Astrocyte (in vitro differentiated cells and primary cell): Measurements from ENCODE around the gene ZNF800. TPM values are rescaled to one million over a fixed set of nuclear protein-coding genes. Genes with fewer than 3 reads are reported as not detected.

ENCODE experiments used
- DNase-seq: peaks from one replicate; pipeline ENCODE4 v3.0.0-alpha.2; 2010; ENCODE audit warnings: low read depth
- FAIRE-seq: peaks from 2 replicates; lab custom pipeline; 2011; peaks lifted over from hg19 to GRCh38; lab: Jason Lieb, UNC
- H2AFZ ChIP-seq: 2 replicates; pipeline ENCODE4 v1.6.0; 2012; ENCODE audit warnings: low read depth, low read length, inconsistent platforms
- H3K27ac ChIP-seq: 2 replicates; pipeline ENCODE4 v1.5.1; 2011; ENCODE audit warnings: low read depth, low read length, inconsistent platforms
- H3K27me3 ChIP-seq: 2 replicates; pipeline ENCODE4 v1.6.0; 2011; ENCODE audit warnings: low read length, inconsistent platforms; ENCODE audit not compliant: insufficient read depth
- H3K36me3 ChIP-seq: 2 replicates; pipeline ENCODE4 v1.5.1; 2011; ENCODE audit warnings: low read length, inconsistent platforms; ENCODE audit not compliant: insufficient read depth
- H3K4me1 ChIP-seq: 2 replicates; pipeline ENCODE4 v1.5.1; 2011; ENCODE audit warnings: low read length, inconsistent platforms; ENCODE audit not compliant: insufficient read depth
- H3K4me2 ChIP-seq: 2 replicates; pipeline ENCODE4 v1.6.0; 2012; ENCODE audit warnings: low read length, inconsistent platforms
- H3K4me3 ChIP-seq: 2 replicates; pipeline ENCODE4 v1.5.1; 2011; ENCODE audit warnings: low read depth, mild to moderate bottlenecking, low read length, inconsistent platforms; ENCODE audit not compliant: insufficient read depth
- H3K79me2 ChIP-seq: 2 replicates; pipeline ENCODE4 v1.6.0; 2012; ENCODE audit warnings: mild to moderate bottlenecking, low read length, inconsistent platforms; ENCODE audit not compliant: insufficient read depth
- H3K9ac ChIP-seq: 2 replicates; pipeline ENCODE4 v1.6.0; 2012; ENCODE audit warnings: mild to moderate bottlenecking, low read length, inconsistent platforms
- H3K9me3 ChIP-seq: 2 replicates; pipeline ENCODE4 v1.5.1; 2012; ENCODE audit warnings: low read depth, mild to moderate bottlenecking, low read length, inconsistent platforms; ENCODE audit not compliant: insufficient read depth
- H4K20me1 ChIP-seq: 2 replicates; pipeline ENCODE4 v1.6.0; 2012; ENCODE audit warnings: low read length, inconsistent platforms; ENCODE audit not compliant: insufficient read depth
- H3K27ac Mint-ChIP-seq: one replicate; pipeline ENCODE4 v1.8.0; 2021; ENCODE audit warnings: mild to moderate bottlenecking, mixed read lengths; ENCODE audit not compliant: unreplicated experiment
- H3K27me3 Mint-ChIP-seq: one replicate; pipeline ENCODE4 v1.8.0; 2021; ENCODE audit warnings: low read depth, mixed read lengths; ENCODE audit not compliant: unreplicated experiment
- H3K36me3 Mint-ChIP-seq: one replicate; pipeline ENCODE4 v1.8.0; 2021; ENCODE audit warnings: low read depth, mixed read lengths; ENCODE audit not compliant: unreplicated experiment
- H3K4me1 Mint-ChIP-seq: one replicate; pipeline ENCODE4 v1.8.0; 2021; ENCODE audit warnings: low read depth, mixed read lengths; ENCODE audit not compliant: unreplicated experiment
- H3K4me3 Mint-ChIP-seq: one replicate; pipeline ENCODE4 v1.8.0; 2021; ENCODE audit warnings: mild to moderate bottlenecking, moderate library complexity, mixed read lengths; ENCODE audit not compliant: unreplicated experiment
- H3K9me3 Mint-ChIP-seq: one replicate; pipeline ENCODE4 v1.8.0; 2021; ENCODE audit warnings: mild to moderate bottlenecking, mixed read lengths; ENCODE audit not compliant: unreplicated experiment
- EZH2 ChIP-seq: IDR thresholded peaks from 2 replicates; pipeline ENCODE4 v1.6.1; 2012; ENCODE audit warnings: mild to moderate bottlenecking, low read length, inconsistent platforms; ENCODE audit not compliant: insufficient read depth
- total RNA-seq: library from RNA; stranded (reverse); gene quantifications from 2 replicates; pipeline ENCODE4 v1.2.1, GENCODE V29; 2021
- TF ChIP-seq, protein P1 (sequence below): IDR thresholded peaks from 2 replicates; pipeline ENCODE4 v1.5.1; 2011; ENCODE audit warnings: low read depth, mild to moderate bottlenecking, inconsistent platforms, low read length, moderate library complexity; ENCODE audit not compliant: insufficient read depth

ZNF800 gene
- total RNA-seq, 1 donor from 2014 or later: 27.9 TPM

DNA sequence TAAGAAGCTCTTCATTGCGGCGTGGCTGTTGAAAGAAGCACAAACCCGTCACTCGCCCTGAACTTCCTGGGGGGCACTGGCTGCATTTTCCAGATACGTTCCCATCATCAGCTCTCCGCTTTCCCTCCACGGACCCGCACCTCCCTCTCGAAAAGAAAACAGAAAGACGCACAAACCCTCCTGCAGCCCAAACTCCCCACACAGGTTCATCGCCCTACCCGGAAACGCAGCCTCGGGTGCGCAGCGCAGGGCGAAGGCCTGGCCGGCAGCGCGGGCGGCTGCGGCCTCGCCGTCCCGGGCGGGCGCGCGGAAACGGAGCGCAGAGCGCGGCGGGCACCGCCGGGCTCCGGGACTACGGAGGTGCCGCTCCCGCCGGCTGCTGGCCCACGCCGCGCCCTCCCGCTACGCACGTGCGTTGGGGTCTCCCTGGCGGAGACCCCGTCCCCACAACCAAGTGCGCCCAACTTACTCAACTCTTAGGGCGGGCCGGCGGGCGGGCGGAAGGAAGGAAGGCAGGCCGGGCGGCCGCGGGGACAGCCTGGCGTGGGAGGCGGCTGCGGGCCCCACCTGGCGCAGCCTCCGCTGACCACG is 822 bp downstream of the ZNF800 start:
- Histone ChIP-seq H3K27ac (peak overlapping the region; percentile 81), H3K36me3 (peaks cover 13% of the 10 kb centered on the region), H3K9me3 (no peaks in the 10 kb centered on the region), H2AFZ (peak overlapping the region; percentile 91), H3K27me3 (no peaks in the 10 kb centered on the region), H3K79me2 (peaks cover 58% of the 10 kb centered on the region), H3K4me3 (peak overlapping the region; percentile 94), H3K4me1 (peaks cover 10% of the 10 kb centered on the region), H3K4me2 (peak overlapping the region; percentile 92), H4K20me1 (peaks cover 25% of the 10 kb centered on the region), H3K9ac (peak overlapping the region; percentile 94)
- FAIRE-seq (no peak), DNase-seq (peak; percentile 26)
- H3K27me3 Mint-ChIP-seq: peaks cover 5% of the 10 kb centered on the region
- H3K27ac Mint-ChIP-seq: peak overlapping the region; percentile 97
- peaks cover 20% of the 10 kb centered on the region for H3K4me1 Mint-ChIP-seq
- peak overlapping the region; percentile 100 for H3K4me3 Mint-ChIP-seq
- TF ChIP-seq, protein P1, sequence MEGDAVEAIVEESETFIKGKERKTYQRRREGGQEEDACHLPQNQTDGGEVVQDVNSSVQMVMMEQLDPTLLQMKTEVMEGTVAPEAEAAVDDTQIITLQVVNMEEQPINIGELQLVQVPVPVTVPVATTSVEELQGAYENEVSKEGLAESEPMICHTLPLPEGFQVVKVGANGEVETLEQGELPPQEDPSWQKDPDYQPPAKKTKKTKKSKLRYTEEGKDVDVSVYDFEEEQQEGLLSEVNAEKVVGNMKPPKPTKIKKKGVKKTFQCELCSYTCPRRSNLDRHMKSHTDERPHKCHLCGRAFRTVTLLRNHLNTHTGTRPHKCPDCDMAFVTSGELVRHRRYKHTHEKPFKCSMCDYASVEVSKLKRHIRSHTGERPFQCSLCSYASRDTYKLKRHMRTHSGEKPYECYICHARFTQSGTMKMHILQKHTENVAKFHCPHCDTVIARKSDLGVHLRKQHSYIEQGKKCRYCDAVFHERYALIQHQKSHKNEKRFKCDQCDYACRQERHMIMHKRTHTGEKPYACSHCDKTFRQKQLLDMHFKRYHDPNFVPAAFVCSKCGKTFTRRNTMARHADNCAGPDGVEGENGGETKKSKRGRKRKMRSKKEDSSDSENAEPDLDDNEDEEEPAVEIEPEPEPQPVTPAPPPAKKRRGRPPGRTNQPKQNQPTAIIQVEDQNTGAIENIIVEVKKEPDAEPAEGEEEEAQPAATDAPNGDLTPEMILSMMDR: no peak
- TF ChIP-seq EZH2: no peak
- no peaks in the 10 kb centered on the region for H3K9me3 Mint-ChIP-seq
- H3K36me3 Mint-ChIP-seq: no peaks in the 10 kb centered on the region

DNA sequence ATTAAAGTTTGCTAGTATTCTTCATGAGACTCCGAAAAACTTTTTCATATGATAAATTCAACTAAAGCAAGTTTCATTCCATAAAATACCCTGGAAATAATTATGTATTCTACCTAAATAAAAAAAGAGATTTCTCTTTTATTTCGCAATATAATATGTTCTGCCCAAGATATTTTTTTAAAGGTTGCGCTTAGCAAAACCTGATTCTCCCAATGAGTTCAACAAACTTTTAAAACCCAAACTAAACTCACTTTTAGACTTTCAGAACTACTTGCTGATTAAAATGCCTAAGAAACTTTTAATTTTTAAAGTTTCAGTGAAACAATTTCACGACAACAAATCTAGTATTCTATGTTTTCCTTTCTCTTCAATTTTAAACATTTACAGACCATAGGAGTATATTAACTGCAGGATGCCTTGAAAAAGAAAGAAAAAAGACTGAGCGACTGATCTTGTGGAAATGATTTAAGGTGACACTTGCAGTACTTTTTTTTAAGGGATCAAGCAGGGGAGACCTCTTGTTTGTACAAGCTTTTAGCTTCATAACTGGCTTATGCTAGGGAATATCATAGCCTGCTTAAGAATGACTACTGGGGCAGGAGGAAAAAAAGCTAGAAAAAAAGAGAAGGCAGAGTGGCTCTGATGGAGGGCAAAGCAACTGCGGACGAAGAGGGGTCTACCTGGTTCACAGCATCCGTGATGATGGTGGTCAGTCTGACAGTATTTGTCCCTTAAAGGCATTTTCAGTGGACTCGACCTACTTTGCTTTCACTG is 1.5 kb downstream of the ZNF800 start:
- Histone ChIP-seq H3K27ac (peak overlapping the region; percentile 81), H3K4me3 (peak overlapping the region; percentile 94), H4K20me1 (peaks cover 28% of the 10 kb centered on the region), H3K4me1 (peaks cover 10% of the 10 kb centered on the region), H3K36me3 (peaks cover 13% of the 10 kb centered on the region), H3K79me2 (peaks cover 65% of the 10 kb centered on the region), H3K9ac (peak overlapping the region; percentile 94), H2AFZ (peak overlapping the region; percentile 91), H3K4me2 (peak overlapping the region; percentile 92), H3K9me3 (no peaks in the 10 kb centered on the region), H3K27me3 (no peaks in the 10 kb centered on the region)
- Mint-ChIP-seq H3K27ac (peak overlapping the region; percentile 97), H3K27me3 (peaks cover 5% of the 10 kb centered on the region), H3K9me3 (no peaks in the 10 kb centered on the region), H3K36me3 (no peaks in the 10 kb centered on the region), H3K4me3 (peak overlapping the region; percentile 100), H3K4me1 (peaks cover 20% of the 10 kb centered on the region)
- no peak for FAIRE-seq
- no peak for DNase-seq
- TF ChIP-seq, protein P1: no peak
- TF ChIP-seq EZH2: no peak
